HG03108 (cell line): Measurements from ENCODE around the gene YARS1.

Source experiments
- ATAC-seq: cut with Tn5 transposase; IDR thresholded peaks from one replicate; pipeline ENCODE4 v1.9.1; 2021; ENCODE audit warnings: moderate library complexity; ENCODE audit not compliant: unreplicated experiment

The YARS1 gene

GRCh38 chr1:32817159-32817814 is at the start of gene YARS1, which contains the start of gene S100PBP:
Gene YARS1 (minus strand): TSS chr1:32817358. CDS start chr1:32817244, 114 bp downstream.
Gene S100PBP (plus strand): TSS chr1:32817653. CDS start chr1:32826100, 8,447 bp downstream.
- peak; percentile 83 for ATAC-seq

- no peak for ATAC-seq
Measured at GRCh38 chr1:32865639-32866405, 48.7 kb upstream of the YARS1 start.

DNA sequence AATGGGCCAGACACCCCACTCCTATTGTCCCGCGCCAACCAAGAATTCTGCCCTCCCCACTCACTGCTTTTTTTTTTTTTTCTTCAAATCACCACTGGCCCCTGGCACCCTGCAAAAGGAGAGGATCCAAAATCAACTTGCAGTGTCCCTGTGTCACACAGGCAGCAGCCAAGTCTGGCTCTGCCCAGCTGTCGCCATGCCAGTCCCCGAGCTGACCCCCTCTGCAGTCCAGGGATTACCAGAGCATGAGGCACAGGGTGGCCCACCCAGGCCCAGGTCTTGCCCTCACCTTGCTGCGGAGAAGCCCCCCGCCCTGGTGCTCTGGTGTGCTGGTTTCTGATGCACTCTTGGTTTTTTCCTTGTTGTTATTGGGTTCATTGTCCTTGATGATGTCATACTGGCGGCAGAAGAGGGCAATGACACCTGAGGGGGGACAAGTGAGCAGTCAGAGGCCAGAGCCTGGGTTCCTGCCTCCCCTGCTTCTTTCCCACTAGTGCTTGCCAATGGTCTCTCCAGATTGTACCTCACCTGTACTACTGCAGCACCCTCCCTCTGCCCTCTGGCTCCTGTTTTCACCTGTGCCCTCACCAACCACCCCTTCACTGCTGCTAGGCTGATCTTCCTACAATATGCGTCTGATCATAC is 47.3 kb upstream of the YARS1 start:
- ATAC-seq: no peak

DNA sequence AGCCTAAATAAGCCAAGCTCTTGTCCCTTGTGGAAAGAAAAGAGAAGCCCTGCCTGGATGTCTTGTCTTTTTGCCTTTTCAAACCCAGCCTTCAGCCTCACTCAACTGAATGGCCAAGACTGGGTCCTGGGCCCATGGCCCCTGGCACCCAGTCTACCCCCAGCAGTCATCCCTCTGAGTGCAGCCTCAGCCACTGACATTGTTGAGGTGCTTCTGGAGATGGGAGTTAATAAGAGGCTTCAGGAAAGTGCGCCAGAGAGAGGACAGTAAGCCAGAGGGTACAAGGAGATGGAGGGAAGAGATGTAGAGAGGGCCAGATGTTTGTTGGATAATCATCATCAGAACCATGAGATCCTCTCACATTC is 46.7 kb upstream of the YARS1 start:
- ATAC-seq: no peak

DNA sequence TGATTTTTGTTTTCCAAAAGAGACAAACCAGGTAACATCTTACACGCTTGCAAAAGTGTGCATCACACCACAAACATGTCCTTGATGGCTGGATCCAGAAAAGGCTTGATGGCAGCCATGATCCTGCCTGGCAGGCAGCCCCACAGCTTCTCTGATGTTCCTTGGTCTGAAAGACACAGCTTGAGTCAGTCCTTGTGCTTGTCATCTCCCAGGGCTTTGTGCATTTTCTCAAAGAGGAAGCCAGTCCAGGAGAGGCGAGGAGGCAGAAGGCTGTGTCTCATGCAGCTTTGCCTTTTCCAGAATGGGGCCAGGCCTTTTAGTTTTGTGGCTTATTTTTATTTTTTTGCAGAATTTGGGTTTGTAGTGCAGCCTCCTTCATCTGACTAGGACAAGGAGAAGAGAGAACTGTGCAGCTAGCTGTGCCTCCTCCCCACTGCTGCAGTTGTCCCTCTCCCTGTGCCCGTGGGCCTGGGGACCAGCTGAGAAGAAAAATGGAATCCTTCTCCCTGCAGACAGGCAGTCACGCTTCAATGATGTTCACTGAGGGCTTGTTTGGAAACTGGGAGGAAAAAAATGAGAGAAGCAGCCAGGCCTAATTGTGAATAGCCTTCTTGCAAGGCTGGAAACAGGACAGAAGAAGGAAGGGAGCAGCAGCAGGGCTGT is 46.2 kb upstream of the YARS1 start:
- ATAC-seq: no peak

- no peak for ATAC-seq
Measured at GRCh38 chr1:32861904-32862695, 44.9 kb upstream of the YARS1 start.

DNA sequence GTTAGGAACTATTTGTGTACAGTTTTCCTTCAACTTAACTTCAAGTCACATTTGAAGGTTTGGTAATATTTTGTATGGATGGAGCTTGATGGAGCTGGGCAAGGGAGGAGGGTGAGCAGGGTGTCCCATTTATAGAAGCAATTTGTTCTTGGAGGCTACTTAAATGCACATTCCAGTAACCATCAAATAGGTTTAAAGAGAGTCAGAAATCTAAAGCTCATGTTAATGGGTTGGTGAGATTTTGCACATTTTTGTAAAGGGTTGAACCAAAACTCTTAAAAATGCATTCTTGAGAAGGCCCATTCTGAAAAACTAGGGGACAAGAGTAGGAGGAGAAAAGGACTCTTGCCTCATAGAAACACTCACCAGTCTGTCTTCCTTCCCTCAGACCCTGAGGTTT is 43.4 kb upstream of the YARS1 start:
- no peak for ATAC-seq

- no peak for ATAC-seq
Measured at GRCh38 chr1:32859915-32860314, 42.8 kb upstream of the YARS1 start.

DNA sequence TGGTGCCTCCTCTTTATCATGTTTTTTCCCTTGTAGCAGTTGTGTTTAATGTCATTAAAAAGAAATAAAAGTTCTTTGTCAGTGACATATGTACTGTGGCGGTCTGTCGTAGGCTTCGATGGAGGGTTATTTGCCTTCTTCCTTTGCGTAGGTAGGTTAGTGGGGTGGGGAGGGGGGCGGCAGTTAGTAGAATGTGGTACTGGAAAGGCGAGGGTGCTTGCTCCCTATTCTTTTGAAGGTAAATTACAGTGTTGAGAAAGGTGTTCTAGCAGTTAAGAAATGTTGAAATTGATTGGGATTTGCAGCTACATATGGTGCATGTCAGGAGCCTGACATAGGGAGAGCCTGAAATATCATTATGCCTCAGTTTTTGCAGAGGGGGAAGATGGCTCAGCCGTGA is 41.6 kb upstream of the YARS1 start:
- no peak for ATAC-seq

GRCh38 chr1:32858136-32858535 is 41.0 kb upstream of the YARS1 start:
- ATAC-seq: no peak

- no peak for ATAC-seq
Measured at GRCh38 chr1:32855861-32856617, 38.9 kb upstream of the YARS1 start.

GRCh38 chr1:32848354-32849063 is 31.4 kb upstream of the YARS1 start:
- no peak for ATAC-seq

GRCh38 chr1:32831878-32832277 is 14.7 kb upstream of the YARS1 start:
- ATAC-seq: no peak

- ATAC-seq: no peak
Measured at GRCh38 chr1:32830092-32830852, 13.1 kb upstream of the YARS1 start.

DNA sequence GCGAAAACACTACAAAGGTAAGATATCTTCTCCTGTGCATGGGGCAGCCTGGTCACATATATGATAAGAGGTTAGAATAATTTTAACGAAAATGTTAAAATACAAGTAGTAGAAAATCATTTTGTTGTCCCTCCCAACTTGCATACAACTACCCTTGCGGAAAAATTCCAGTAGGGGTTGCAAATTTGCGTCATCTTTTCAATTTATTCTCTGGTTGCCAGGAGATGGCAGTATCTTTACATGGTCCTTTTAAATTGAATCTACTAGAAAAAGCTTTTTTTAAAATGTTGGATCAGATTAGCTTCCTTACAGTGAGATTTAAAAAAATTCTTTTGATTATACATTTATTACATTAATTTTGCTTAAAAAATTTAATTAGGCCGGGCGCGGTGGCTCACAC is 11.2 kb upstream of the YARS1 start:
- no peak for ATAC-seq

DNA sequence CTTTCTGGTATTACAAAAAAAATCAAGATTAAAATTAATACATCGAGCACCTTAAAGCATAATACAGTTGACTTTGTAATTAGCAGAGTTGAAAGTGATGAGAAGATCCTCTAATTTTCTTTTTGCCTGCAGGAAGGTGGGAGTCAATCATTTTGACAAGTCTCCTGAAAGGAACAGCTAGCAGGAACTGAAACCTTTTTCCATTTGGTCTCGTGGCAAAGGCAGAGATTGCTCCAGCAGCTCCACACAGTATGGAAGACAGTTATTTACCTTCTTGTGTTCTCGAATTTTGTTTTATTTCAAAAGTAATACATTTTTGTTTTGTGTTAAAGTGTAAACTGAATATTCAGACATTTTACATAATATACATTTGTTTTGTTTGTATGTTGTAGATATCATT is 8.0 kb upstream of the YARS1 start:
- ATAC-seq: no peak

DNA sequence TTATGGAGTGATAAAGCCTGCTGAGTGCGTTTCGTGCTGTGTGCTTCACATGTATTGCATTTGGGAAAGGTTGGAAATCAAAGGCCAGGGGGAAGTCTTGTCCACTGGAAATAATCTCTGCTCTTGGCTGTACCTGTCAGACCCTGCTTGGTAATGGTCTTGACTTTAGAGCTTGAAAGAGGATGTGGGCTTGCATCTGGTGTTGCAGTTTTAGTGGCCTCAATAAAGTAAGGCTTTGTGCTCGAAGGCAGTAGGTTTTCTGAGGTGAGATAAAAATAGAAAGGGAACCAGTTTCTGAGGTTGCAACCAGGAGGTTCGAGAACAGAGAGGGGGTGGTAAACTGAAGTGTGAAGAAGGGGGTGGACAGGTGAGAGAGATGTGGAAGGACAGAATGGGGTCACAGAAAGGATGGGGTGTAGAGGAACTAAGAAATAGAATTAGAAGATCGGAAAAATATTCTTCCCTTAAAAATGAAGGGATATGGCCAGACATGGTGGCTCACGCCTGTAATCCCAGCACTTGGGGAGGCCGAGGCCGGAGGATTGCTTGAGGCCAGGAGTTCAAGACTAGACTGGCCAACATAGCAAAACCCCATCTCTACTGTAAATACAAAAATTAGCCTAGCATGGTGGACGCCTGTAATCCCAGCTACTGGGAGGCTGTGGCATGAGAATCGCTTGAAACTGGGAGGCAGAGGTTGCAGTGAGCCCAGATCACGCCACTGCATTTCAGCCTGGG is 1.8 kb upstream of the YARS1 start:
- ATAC-seq: peak; percentile 43
